Measurements from ENCODE around the gene TMEM9B. TPM values are rescaled to one million over a fixed set of nuclear protein-coding genes. Genes with fewer than 3 reads are reported as not detected.
"Not testable (repeated sequence)": the region's sequence is repeated elsewhere in the genome, so short reads cannot be mapped to it uniquely, and the experiment has no call there.

The TMEM9B gene
- polyA plus RNA-seq, 3 donors: 25.5 to 149 (median 141) TPM

DNA sequence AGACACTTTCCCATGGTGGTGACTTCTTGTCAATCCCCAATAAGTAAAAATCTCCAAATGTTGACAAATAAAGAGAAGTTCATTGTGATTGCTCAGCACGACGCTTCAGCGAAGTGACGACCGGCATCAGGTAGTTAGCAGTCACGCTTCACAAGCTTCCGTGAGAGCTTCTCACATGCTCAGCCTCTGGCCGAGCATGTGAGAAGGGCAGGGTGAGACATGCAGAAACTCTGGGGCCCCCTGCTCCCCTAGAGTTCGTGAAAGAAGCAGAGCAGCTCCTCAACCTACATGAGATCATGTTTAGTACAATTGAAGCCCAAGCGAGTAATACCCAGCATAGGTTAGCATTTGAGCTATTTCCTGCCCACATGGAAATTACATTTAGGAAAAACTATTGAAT, 27.1 kb downstream of the TMEM9B start:
- Histone ChIP-seq H3K4me2 (replicated peaks; ENCODE audit: extremely low read depth, low read length, poor library complexity, severe bottlenecking) (no peak overlapping the region), H4K20me1 (ENCODE audit: insufficient read depth, low read length) (no peaks in the 10 kb centered on the region), H2AFZ (ENCODE audit: insufficient read depth, low read depth, low read length, poor library complexity, severe bottlenecking) (no peak overlapping the region), H3K9me3 (replicated peaks in 1 of 2; ENCODE audit: control insufficient read depth in 1 of 2, insufficient read depth in 1 of 2, low read length in 2 of 2) (no peaks in the 10 kb centered on the region), H3K27me3 (ENCODE audit: control insufficient read depth in 2 of 2, insufficient read depth in 2 of 2, low read length in 2 of 2) (no peaks in the 10 kb centered on the region), H3K27ac (ENCODE audit: low read depth in 1 of 2, low read length in 2 of 2) (no peak overlapping the region), H3K4me1 (ENCODE audit: control insufficient read depth in 1 of 2, insufficient read depth in 2 of 2, low read length in 2 of 2) (no peaks in the 10 kb centered on the region), H3K79me2 (ENCODE audit: insufficient read depth, low read length) (no peaks in the 10 kb centered on the region), H3K9ac (ENCODE audit: insufficient read depth, low read length, poor library complexity, severe bottlenecking) (no peak overlapping the region), H3K4me3 (replicated peaks in 1 of 3; ENCODE audit: low read depth in 2 of 3, low read length in 3 of 3) (no peak overlapping the region), H3K36me3 (replicated peaks in 1 of 2; ENCODE audit: control insufficient read depth in 1 of 2, insufficient read depth in 2 of 2, low read length in 2 of 2) (no peaks in the 10 kb centered on the region)
- Mint-ChIP-seq H3K9me3 (no peaks in the 10 kb centered on the region), H3K27ac (no peak overlapping the region), H3K27me3 (ENCODE audit: low read depth in 3 of 3) (peaks cover 0 to 2% (median 2%) of the 10 kb centered on the region in 3 donors), H3K4me3 (no peak overlapping the region), H3K36me3 (no peaks in the 10 kb centered on the region), H3K4me1 (no peaks in the 10 kb centered on the region)
- TF ChIP-seq, protein P1, sequence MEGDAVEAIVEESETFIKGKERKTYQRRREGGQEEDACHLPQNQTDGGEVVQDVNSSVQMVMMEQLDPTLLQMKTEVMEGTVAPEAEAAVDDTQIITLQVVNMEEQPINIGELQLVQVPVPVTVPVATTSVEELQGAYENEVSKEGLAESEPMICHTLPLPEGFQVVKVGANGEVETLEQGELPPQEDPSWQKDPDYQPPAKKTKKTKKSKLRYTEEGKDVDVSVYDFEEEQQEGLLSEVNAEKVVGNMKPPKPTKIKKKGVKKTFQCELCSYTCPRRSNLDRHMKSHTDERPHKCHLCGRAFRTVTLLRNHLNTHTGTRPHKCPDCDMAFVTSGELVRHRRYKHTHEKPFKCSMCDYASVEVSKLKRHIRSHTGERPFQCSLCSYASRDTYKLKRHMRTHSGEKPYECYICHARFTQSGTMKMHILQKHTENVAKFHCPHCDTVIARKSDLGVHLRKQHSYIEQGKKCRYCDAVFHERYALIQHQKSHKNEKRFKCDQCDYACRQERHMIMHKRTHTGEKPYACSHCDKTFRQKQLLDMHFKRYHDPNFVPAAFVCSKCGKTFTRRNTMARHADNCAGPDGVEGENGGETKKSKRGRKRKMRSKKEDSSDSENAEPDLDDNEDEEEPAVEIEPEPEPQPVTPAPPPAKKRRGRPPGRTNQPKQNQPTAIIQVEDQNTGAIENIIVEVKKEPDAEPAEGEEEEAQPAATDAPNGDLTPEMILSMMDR (IDR thresholded peaks at IDR 0.05): no peak
- no peak for DNase-seq
- WGBS (ENCODE audit: insufficient coverage): 98% methylated on average over 9 of the region's 10 CpGs
- intact Hi-C loops (cut with micrococcal nuclease): no loop called here

DNA sequence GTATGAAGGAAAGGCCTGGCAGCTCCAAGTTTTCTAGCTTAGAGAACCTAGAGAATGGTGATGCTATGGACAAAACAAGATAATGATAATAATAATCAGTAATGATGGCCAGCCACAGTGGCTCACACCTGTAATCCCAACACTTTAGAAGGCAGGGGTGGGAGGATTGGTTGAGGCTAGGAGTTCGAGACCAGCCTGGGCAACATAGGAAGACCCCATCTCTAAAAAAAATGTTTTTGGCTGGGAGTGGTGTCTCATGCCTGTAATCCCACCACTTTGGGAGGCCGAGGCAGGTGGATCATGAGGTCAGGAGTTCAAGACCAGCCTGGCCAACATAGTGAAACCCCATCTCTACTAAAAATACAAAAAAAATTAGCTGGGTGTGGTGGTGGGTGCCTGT, 28.5 kb downstream of the TMEM9B start:
- H3K27ac Mint-ChIP-seq; H3K9me3 Mint-ChIP-seq; H3K4me1 Mint-ChIP-seq; H4K20me1 ChIP-seq (ENCODE audit: insufficient read depth, low read length); H3K4me1 ChIP-seq (ENCODE audit: control insufficient read depth in 1 of 2, insufficient read depth in 2 of 2, low read length in 2 of 2); H3K36me3 ChIP-seq (replicated peaks in 1 of 2; ENCODE audit: control insufficient read depth in 1 of 2, insufficient read depth in 2 of 2, low read length in 2 of 2); H3K36me3 Mint-ChIP-seq; H3K4me3 ChIP-seq (replicated peaks in 1 of 3; ENCODE audit: low read depth in 2 of 3, low read length in 3 of 3); H3K27me3 Mint-ChIP-seq (ENCODE audit: low read depth in 3 of 3); DNase-seq; H3K79me2 ChIP-seq (ENCODE audit: insufficient read depth, low read length); H3K4me2 ChIP-seq (replicated peaks; ENCODE audit: extremely low read depth, low read length, poor library complexity, severe bottlenecking); H2AFZ ChIP-seq (ENCODE audit: insufficient read depth, low read depth, low read length, poor library complexity, severe bottlenecking); H3K9ac ChIP-seq (ENCODE audit: insufficient read depth, low read length, poor library complexity, severe bottlenecking); H3K9me3 ChIP-seq (replicated peaks in 1 of 2; ENCODE audit: control insufficient read depth in 1 of 2, insufficient read depth in 1 of 2, low read length in 2 of 2); H3K4me3 Mint-ChIP-seq; intact Hi-C loops (cut with micrococcal nuclease); H3K27me3 ChIP-seq (ENCODE audit: control insufficient read depth in 2 of 2, insufficient read depth in 2 of 2, low read length in 2 of 2); H3K27ac ChIP-seq (ENCODE audit: low read depth in 1 of 2, low read length in 2 of 2): not testable (repeated sequence)
- WGBS (ENCODE audit: insufficient coverage): no CpG with 5 or more reads among the region's 2 CpGs

Data from CD14-positive monocyte (primary cell).